ENCODE results near the gene TTLL11.

Gene TTLL11

GRCh38 chr9:121780177-121781040 lies 312.7 kb downstream of the TTLL11 start:
- DNase-seq, result no peak

- DNase-seq, result no peak
Measured at GRCh38 chr9:121779381-121780117, 313.6 kb downstream of the TTLL11 start.

DNA sequence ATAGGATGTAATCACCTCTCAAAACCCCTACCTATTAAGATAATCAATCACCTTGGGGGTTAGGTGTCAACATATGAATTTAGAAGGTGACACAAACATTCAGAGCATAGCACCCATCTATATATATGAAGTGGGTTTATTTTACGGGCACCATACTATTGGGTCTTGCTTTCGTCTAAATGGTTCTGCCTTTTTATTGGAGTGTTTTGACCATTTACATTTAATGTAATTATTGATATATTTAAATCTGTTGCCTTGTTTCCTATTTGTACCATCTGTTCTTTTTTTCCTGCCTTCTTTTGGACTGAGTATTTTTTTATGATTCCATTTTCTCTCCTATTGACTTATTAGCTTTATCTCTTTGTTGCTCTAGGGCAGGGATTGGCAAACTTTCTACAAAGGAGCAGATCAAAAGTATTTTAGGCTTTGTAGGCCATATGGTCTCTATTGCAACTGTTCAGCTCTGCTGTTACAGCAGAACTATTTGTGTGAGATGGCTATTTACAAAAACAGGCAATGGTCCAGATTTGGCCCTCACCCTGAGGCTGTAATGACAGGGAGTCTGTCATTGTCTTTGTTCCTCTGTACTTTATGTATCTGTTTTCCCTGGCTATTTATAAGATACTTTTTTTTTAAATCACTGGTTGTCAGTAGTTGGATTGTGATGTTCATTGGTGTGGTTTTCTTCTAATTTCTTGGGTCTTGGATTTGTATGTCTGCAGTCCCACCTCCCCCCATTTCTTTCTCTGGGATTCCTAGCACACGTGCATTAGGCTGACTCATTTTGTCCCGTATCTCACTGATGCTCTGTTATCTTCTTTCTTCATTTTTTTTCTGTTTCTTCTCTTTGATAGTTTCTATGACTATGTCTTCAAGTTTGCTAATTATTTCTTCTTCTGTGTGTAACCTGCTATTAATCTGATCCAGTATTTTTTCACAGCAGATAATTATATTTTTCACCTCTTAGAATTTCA lies 314.6 kb downstream of the TTLL11 start:
- DNase-seq, result no peak

GRCh38 chr9:121776739-121777637 lies 316.1 kb downstream of the TTLL11 start:
- no peak for DNase-seq

GRCh38 chr9:121776001-121776738 lies 316.9 kb downstream of the TTLL11 start:
- no peak for DNase-seq

DNA sequence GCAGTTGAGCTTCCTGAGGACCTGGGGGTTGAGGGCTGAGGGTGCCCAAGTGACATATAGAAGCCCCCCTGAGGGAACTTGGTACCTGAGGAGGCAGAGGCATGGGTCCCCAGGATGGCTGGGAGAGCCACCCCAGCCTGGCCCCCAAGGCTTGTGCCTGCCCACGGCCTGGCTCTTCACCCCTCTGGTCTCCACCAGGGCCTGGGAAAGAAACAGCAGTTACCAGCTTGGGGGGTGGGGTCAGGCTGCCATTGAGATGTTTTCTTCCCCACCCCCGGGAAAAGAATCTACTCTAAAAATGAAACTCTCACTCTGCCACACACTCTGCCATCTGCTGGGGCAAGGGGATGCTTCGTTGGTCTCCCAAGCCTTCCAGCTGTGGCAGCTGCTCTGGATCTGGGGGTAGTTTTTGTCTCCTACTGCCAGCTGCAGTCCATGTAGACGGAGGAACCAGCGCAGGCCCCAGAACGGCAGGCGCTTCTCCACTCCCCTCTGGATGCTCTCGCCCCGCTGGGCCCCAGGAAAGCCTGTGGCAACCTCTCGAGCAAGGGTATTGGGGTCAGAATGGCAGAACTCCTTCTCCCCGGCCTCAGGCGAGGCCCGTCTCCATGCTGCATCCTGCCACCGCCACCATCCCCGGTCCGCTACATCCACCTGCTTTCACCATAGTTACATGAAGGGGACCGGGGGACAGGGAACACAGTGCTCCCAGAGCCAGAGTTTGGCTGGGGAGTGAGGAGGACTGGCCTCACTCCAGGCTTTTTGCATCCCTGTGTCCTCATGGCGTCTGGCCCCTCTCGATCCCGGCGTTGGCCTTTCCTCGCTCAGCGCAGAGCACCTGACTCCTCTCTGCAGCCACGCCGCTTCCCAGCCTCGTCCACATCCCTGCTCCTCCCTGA lies 318.1 kb downstream of the TTLL11 start:
- DNase-seq, result no peak

- DNase-seq, result no peak
Measured at GRCh38 chr9:121773954-121774714, 319.0 kb downstream of the TTLL11 start.

DNA sequence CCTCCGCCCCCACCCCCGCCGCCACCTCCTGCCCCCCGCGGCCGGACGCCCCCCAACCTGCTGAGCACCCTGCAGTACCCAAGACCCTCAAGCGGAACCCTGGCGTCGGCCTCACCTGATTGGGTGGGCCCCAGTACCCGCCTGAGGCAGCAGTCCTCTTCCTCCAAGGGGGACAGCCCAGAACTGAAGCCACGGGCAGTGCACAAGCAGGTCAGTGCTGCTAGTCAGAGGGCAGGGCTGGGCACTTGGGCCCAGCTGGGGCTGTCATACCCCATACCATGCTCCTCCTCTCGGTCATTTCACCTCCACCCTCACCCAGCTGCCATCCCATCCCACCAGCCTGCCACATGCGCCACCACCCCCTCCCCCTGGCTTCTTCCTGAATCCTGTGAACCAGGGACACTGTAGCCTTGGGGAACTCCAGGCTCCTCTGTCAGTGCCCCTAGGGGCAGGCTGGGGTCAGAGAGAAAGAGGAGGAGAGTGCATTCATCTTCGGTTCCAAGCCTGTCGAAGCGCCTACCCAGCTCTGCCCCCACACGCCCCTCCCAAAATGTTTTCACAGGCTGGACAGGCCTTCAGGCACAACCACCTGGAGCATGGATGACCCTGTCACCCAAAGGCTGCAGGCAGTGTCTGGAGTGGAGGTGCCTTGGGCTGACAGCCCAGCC lies 319.7 kb downstream of the TTLL11 start:
- DNase-seq, result no peak

- DNase-seq, result no peak
Measured at GRCh38 chr9:121772600-121773285, 320.4 kb downstream of the TTLL11 start.
